ENCODE data around the gene SHISA5. TPM values are rescaled to one million over a fixed set of nuclear protein-coding genes. Genes with fewer than 3 reads are reported as not detected.

The SHISA5 gene
- total and polyA plus RNA-seq, 10 of the 15 experiments (the other 5 are each of a cell fraction or from before 2014, with no cell fraction given) = 17.1 to 148 (median 67.3) TPM

DNA sequence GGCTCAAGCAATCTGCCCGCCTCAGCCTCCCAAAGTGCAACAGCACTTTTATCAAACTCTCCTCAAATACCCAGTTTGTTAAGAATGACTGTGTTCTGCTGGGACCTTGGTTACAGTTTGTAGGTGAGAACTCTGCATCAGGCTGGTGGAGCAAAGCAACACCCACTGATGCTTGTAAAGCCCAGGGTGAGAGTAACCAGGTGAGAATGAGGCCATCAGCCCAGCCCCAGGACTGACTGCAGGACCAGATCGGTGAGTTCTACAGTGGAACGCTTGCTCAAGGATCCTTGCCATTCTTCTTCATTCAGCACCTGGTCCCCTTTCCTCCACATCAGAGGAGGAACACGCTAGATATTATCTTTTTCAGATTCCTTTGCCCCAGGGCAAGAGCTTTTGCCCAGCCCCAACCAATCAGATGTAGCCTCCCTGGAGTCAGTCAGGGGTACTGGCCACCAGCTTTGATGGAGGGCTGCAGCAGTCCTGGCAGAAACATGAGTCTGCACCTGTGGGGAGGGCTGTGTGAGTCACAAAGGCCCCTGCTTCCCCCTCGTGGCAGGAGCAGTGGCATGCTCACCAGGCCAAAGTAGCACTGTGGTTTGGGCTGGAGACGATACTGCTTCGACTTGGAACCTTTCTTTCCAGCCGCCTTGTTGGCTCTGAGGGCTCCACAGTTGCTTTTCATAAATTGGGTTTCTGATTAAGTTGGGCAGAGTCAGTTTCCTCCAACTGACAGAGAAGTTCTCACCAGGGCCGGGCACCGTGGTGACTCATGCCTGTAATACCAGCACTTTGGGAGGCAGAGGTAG is 3.5 kb upstream of the SHISA5 start:
- Histone ChIP-seq H3K9me3 (replicated peaks; ENCODE audit: control insufficient read depth, insufficient read depth, low read length) (no peaks in the 10 kb centered on the region), H4K20me1 (ENCODE audit: control insufficient read depth, insufficient read depth) (no peaks in the 10 kb centered on the region), H3K4me2 (ENCODE audit: control insufficient read depth, insufficient read depth) (no peak overlapping the region), H3K4me3 (no peak overlapping the region), H3K4me1 (ENCODE audit: control insufficient read depth, insufficient read depth, low read length) (peaks cover 6% of the 10 kb centered on the region), H3K9ac (ENCODE audit: control insufficient read depth, insufficient read depth, low read length) (no peak overlapping the region), H3K36me3 (ENCODE audit: control insufficient read depth in 2 of 2, insufficient read depth in 2 of 2, low read length in 1 of 2) (no peaks in the 10 kb centered on the region), H2AFZ (ENCODE audit: control insufficient read depth, low read depth, low read length) (no peak overlapping the region; the same call in 1 of the 2 replicates), H3K27me3 (replicated peaks in 1 of 2; ENCODE audit: control insufficient read depth in 2 of 2, insufficient read depth in 2 of 2, low read length in 1 of 2) (no peaks in the 10 kb centered on the region), H3K27ac (ENCODE audit: control insufficient read depth, insufficient read depth) (no peak overlapping the region), H3K79me2 (ENCODE audit: control insufficient read depth, insufficient read depth, low read length) (no peaks in the 10 kb centered on the region)
- POLR2A ChIA-PET = interaction anchor here (0.5 to 1.0 kb wide), 6 partner anchors 13 to 129 kb away, joined by 3 to 4 read pairs (median 3); no protein-coding TSS in a partner anchor
- RAD21 ChIA-PET (ENCODE audit: unreplicated experiment) = interaction anchor here (0.9 to 2.2 kb wide), 9 partner anchors 15 to 106 kb away, joined by 3 to 11 read pairs (median 4); partner anchors contain the start of genes CCDC51 and TMA7
- SMC1A ChIA-PET (ENCODE audit: uncharacterized antibody, unreplicated experiment) = interaction anchor here (0.9 to 3.2 kb wide), 8 partner anchors 35 to 277 kb away, joined by 3 to 20 read pairs (median 11); partner anchors contain the start of gene ATRIP
- ATAC-seq (peak; percentile 90), FAIRE-seq (peak; percentile 92), DNase-seq (ENCODE audit: low read depth, low spot score) (no peak)
- 41% methylated on average over 10 of the region's 10 CpGs for WGBS (ENCODE audit: insufficient coverage, insufficient replicate concordance, low lambda C conversion rate, missing lambda C conversion rate)
- no TSS peak for BruUV-seq (replicated peaks)
- CTCF ChIA-PET = interaction anchor here (0.6 to 6.2 kb wide), 16 partner anchors 15 to 276 kb away, joined by 3 to 70 read pairs (median 4); partner anchors contain the start of genes ATRIP and SLC26A6
- intact Hi-C loops (cut with micrococcal nuclease; ENCODE audit: unreplicated experiment) = loop anchor here (1.0 to 5.0 kb wide), 4 partner anchors 42 to 235 kb away; partner anchors contain the start of gene ATRIP
- in situ Hi-C loops (cut with MboI) = no loop called here
- TF ChIP-seq CHD4 (IDR thresholded peaks at IDR 0.05) = no peak
- no peak for TF ChIP-seq CHD1 (IDR thresholded peaks at IDR 0.05; ENCODE audit: low read depth, low read length)
- TF ChIP-seq, protein P1, sequence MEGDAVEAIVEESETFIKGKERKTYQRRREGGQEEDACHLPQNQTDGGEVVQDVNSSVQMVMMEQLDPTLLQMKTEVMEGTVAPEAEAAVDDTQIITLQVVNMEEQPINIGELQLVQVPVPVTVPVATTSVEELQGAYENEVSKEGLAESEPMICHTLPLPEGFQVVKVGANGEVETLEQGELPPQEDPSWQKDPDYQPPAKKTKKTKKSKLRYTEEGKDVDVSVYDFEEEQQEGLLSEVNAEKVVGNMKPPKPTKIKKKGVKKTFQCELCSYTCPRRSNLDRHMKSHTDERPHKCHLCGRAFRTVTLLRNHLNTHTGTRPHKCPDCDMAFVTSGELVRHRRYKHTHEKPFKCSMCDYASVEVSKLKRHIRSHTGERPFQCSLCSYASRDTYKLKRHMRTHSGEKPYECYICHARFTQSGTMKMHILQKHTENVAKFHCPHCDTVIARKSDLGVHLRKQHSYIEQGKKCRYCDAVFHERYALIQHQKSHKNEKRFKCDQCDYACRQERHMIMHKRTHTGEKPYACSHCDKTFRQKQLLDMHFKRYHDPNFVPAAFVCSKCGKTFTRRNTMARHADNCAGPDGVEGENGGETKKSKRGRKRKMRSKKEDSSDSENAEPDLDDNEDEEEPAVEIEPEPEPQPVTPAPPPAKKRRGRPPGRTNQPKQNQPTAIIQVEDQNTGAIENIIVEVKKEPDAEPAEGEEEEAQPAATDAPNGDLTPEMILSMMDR (IDR thresholded peaks at IDR 0.05 in 2 of 3, conservative IDR thresholded peaks at IDR 0.05 in 1 of 3; ENCODE audit: control insufficient read depth in 2 of 3, extremely low read depth in 1 of 3, insufficient read depth in 1 of 3, low read depth in 3 of 3, low read length in 3 of 3) = peak; percentile 80 to 83 (median 81); a peak in 5 of 6 replicates
- TF ChIP-seq WRNIP1 (IDR thresholded peaks at IDR 0.05; ENCODE audit: borderline replicate concordance, low read depth, low read length) = no peak
- peak; percentile 91 for TF ChIP-seq RAD21 (IDR thresholded peaks at IDR 0.05; ENCODE audit: insufficient read depth, low read depth, low read length)
- TF ChIP-seq HDAC6 (IDR thresholded peaks at IDR 0.05; ENCODE audit: unreplicated experiment) = no peak
- no peak for TF ChIP-seq KAT2A (conservative IDR thresholded peaks at IDR 0.05; ENCODE audit: control insufficient read depth, low read depth, low read length)
- peak; percentile 73; the same call in 1 of the 2 replicates for TF ChIP-seq SMC3 (IDR thresholded peaks at IDR 0.05; ENCODE audit: borderline replicate concordance, low read length)
- TF ChIP-seq, protein P2, sequence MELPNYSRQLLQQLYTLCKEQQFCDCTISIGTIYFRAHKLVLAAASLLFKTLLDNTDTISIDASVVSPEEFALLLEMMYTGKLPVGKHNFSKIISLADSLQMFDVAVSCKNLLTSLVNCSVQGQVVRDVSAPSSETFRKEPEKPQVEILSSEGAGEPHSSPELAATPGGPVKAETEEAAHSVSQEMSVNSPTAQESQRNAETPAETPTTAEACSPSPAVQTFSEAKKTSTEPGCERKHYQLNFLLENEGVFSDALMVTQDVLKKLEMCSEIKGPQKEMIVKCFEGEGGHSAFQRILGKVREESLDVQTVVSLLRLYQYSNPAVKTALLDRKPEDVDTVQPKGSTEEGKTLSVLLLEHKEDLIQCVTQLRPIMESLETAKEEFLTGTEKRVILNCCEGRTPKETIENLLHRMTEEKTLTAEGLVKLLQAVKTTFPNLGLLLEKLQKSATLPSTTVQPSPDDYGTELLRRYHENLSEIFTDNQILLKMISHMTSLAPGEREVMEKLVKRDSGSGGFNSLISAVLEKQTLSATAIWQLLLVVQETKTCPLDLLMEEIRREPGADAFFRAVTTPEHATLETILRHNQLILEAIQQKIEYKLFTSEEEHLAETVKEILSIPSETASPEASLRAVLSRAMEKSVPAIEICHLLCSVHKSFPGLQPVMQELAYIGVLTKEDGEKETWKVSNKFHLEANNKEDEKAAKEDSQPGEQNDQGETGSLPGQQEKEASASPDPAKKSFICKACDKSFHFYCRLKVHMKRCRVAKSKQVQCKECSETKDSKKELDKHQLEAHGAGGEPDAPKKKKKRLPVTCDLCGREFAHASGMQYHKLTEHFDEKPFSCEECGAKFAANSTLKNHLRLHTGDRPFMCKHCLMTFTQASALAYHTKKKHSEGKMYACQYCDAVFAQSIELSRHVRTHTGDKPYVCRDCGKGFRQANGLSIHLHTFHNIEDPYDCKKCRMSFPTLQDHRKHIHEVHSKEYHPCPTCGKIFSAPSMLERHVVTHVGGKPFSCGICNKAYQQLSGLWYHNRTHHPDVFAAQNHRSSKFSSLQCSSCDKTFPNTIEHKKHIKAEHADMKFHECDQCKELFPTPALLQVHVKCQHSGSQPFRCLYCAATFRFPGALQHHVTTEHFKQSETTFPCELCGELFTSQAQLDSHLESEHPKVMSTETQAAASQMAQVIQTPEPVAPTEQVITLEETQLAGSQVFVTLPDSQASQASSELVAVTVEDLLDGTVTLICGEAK (IDR thresholded peaks at IDR 0.05; ENCODE audit: borderline replicate concordance) = no peak
- no peak for TF ChIP-seq KDM1A (IDR thresholded peaks at IDR 0.05; ENCODE audit: borderline replicate concordance)
- TF ChIP-seq, protein P3, sequence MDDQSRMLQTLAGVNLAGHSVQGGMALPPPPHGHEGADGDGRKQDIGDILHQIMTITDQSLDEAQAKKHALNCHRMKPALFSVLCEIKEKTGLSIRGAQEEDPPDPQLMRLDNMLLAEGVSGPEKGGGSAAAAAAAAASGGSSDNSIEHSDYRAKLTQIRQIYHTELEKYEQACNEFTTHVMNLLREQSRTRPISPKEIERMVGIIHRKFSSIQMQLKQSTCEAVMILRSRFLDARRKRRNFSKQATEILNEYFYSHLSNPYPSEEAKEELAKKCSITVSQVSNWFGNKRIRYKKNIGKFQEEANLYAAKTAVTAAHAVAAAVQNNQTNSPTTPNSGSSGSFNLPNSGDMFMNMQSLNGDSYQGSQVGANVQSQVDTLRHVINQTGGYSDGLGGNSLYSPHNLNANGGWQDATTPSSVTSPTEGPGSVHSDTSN (IDR thresholded peaks at IDR 0.05; ENCODE audit: insufficient replicate concordance, low read depth, low read length) = no peak
- TF ChIP-seq RUNX3 (IDR thresholded peaks at IDR 0.05; ENCODE audit: low read length) = peak; percentile 68
- no peak for TF ChIP-seq RAD51 (IDR thresholded peaks at IDR 0.05)
- TF ChIP-seq MEF2B (IDR thresholded peaks at IDR 0.05; ENCODE audit: partially characterized antibody, poor library complexity, severe bottlenecking) = no peak
